Stimulated activated CD4-positive, alpha-beta T cell treated with anti-CD3 and anti-CD28 coated beads, Interleukin-2, amount 100 ng/mL, for 4 hours (primary cell): ENCODE measurements around the gene VWF.

ENCODE experiments used
- DNase-seq: peaks from one replicate; pipeline ENCODE4 v3.0.0-alpha.2; 2020; ENCODE audit warnings: low read depth

Gene VWF

GRCh38 chr12:5910790-5911548 lies 213.5 kb downstream of the VWF start:
- no peak for DNase-seq

DNA sequence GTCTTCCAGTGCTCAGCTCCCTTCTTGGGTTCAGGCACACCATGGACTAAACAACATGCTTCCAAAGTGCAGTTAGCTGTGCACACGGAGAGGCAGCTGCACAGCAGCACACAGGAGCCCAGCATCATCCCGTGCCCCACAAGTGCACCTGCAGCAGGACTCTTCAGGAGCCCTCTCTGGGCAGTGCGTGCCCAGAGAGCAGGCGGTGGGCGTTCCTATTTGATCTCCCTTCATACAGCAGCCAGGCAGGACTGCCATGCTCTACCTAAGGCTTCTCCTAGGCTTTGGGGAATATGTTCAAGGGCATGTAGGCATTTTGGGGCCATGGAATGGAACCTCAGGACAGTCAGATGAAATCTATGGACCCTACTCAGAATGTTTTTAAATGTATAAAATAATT lies 214.9 kb downstream of the VWF start:
- DNase-seq, result no peak

DNA sequence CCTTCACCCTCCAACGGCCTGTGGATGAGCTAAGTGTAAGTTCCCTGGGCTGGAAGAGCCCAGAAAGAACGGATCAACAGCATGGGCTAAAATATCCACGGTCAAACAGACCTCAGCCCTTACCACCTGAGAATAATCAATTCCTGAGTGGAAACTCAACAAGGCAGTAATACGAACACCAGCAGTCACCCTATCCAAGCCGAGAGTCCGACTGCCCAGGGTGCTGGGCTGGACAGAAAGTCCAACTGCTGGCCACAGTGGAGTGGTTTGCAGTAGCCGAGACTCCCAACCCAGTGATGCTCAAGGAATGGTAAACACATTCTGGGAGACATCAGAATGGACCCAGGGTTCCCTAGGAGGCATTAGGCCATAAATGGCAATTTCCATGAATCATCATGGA lies 216.2 kb downstream of the VWF start:
- no peak for DNase-seq

DNA sequence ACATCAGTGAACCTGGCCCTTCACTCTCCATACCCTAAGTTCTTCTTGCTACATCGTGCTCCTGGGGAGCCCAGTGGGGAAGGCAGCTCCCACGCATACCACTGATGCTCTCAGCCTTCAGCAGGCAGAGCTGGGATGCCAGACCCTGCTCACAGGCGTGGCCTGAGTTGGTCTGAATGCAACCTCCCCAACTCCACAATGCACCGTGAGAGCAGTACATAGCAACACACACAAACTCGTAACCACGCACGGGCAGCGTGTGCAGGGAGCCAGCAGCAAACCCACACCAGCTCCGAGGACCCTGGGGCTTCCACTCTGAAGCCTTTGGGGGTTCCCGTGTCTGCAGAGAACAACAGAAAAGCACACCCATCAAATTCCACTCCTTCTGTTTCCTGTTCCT lies 216.7 kb downstream of the VWF start:
- no peak for DNase-seq

DNA sequence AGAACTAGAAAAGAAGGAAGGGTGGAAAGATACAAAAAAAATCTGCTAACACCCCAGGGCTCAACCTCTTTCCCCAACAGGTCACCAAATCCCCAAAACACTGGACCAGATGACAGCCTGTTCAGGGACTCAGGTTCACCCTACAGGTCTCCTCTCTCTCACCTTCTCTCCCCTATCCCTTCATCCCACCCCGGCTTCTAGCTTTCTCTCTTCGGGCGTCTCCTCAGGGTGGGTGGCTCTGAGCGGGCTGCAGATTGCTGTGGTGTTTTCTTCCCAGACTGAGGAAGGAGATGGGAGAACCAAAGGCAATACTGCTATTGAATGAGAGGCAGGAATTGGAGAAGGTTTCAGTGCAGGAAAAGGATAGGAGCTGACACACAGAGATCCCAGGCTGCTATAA lies 218.7 kb downstream of the VWF start:
- DNase-seq, result no peak

- DNase-seq, result no peak
These were observed 219.5 kb downstream of the VWF start for GRCh38 chr12:5904969-5905368.

DNA sequence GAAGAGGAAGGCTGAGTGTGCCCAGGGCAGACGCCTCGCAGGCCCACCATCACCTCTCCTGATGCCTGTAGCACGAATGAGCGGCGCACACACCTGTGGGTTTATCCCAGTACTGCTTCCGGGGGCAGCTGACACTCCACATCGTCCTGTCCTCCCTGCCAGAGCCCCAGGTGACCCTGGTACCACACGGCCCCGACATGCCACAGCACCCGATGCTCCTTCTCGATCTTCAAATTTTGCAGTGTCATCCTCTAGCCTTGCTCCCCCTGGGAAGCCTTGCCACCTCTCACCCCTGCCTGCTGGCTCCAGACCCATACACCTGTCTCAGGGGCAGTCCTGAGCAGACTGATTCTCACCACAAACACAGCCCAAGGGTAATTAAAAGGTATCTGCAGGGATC lies 220.0 kb downstream of the VWF start:
- no peak for DNase-seq

GRCh38 chr12:5902736-5903135 lies 221.7 kb downstream of the VWF start:
- DNase-seq, result no peak

DNA sequence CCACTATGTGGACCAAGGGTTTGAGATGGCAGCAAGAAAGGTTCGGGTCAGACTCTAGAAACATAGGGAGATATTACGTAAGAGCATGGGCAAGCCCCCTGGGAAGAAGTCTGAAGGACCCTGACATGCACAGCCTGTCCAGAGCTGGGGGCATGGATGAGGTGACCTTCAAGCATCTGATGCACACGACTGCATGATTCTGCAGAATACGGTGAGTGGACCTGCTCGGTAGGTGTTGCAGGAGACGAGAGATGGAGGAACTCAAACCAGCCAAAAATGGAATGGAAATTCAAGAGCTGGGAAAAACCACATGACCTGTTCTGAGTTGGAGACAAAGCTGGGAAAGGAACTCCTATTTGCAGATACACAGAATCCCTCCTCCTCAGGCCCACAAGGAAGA lies 223.1 kb downstream of the VWF start:
- no peak for DNase-seq

- no peak for DNase-seq
These were observed 223.8 kb downstream of the VWF start for GRCh38 chr12:5900533-5901205.

DNA sequence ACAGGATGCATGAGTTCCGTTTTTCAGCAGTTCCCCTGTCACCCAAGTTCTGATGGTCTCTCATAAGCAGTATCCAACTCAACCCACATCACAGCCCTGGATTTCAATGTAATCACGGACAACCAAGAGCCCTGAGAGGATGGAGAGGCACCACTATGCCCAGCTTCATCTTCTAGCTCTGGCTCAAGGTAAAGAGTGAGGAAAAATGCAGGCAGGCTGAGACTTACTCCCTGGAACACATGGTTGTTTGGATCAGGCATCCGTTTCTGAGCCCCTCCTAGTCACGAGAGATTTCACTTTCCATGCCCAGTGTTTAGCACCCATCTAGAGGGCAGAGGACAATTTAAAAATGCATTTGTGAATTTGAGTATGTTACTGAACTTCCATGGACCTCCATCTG lies 224.4 kb downstream of the VWF start:
- no peak for DNase-seq

- no peak for DNase-seq
These were observed 224.8 kb downstream of the VWF start for GRCh38 chr12:5899675-5900074.

GRCh38 chr12:5898874-5899273 lies 225.6 kb downstream of the VWF start:
- DNase-seq, result no peak
